Bronchial epithelial cell (primary cell): Measurements from ENCODE around the gene MAPRE2. TPM values are rescaled to one million over a fixed set of nuclear protein-coding genes. Genes with fewer than 3 reads are reported as not detected.

Source experiments
- DNase-seq: peaks from one replicate; pipeline ENCODE4 v3.0.0-alpha.2; 2010; ENCODE audit warnings: low read depth
- FAIRE-seq: peaks from 2 replicates; lab custom pipeline; 2011; peaks lifted over from hg19 to GRCh38; lab: Jason Lieb, UNC
- H3K27me3 ChIP-seq: 2 replicates; pipeline ENCODE4 v1.5.1; 2011; ENCODE audit warnings: low read length; ENCODE audit not compliant: control insufficient read depth, insufficient read depth
- H3K36me3 ChIP-seq: 2 replicates; pipeline ENCODE4 v1.5.1; 2011; ENCODE audit warnings: low read length; ENCODE audit not compliant: control insufficient read depth, insufficient read depth
- H3K4me3 ChIP-seq: 2 replicates; pipeline ENCODE4 v1.5.1; 2011; ENCODE audit warnings: mild to moderate bottlenecking, low read depth, low read length, control low read depth
- CTCF ChIP-seq: IDR thresholded peaks from 2 replicates; pipeline ENCODE4 v1.5.1; 2011; ENCODE audit warnings: mild to moderate bottlenecking, moderate library complexity, low read length, control low read depth, inconsistent platforms; ENCODE audit not compliant: insufficient read depth, severe bottlenecking
- total RNA-seq: library from RNA; depleted of rRNA; stranded (reverse); fragments of >200 nt; gene quantifications from 2 replicates; pipeline ENCODE4 v1.2.1, GENCODE V29; 2014

The MAPRE2 gene
- total RNA-seq, 1 donor from 2014 or later: 0.79 TPM

GRCh38 chr18:35130236-35130635 is 89.0 kb downstream of the MAPRE2 start:
- Histone ChIP-seq H3K4me3 (no peak overlapping the region), H3K27me3 (no peaks in the 10 kb centered on the region), H3K36me3 (no peaks in the 10 kb centered on the region)
- no peak for TF ChIP-seq CTCF
- no peak for FAIRE-seq
- no peak for DNase-seq

GRCh38 chr18:35131387-35132020 is 90.3 kb downstream of the MAPRE2 start:
- no peak for TF ChIP-seq CTCF
- Histone ChIP-seq H3K27me3 (no peaks in the 10 kb centered on the region), H3K36me3 (no peaks in the 10 kb centered on the region), H3K4me3 (no peak overlapping the region)
- DNase-seq (no peak), FAIRE-seq (peak; percentile 47)

- DNase-seq (no peak), FAIRE-seq (no peak)
- no peaks in the 10 kb centered on the region for H3K27me3 ChIP-seq
- TF ChIP-seq CTCF: no peak
- H3K4me3 ChIP-seq: no peak overlapping the region
- no peaks in the 10 kb centered on the region for H3K36me3 ChIP-seq
Measured at GRCh38 chr18:35132021-35132902, 91.0 kb downstream of the MAPRE2 start.

GRCh38 chr18:35134190-35134730 is 93.0 kb downstream of the MAPRE2 start:
- FAIRE-seq: no peak
- H3K36me3 ChIP-seq: no peaks in the 10 kb centered on the region
- no peak overlapping the region for H3K4me3 ChIP-seq
- no peaks in the 10 kb centered on the region for H3K27me3 ChIP-seq
- no peak for TF ChIP-seq CTCF
- DNase-seq: no peak

GRCh38 chr18:35134791-35135531 is 93.7 kb downstream of the MAPRE2 start:
- FAIRE-seq: no peak
- H3K27me3 ChIP-seq: no peaks in the 10 kb centered on the region
- no peaks in the 10 kb centered on the region for H3K36me3 ChIP-seq
- TF ChIP-seq CTCF: no peak
- no peak for DNase-seq
- no peak overlapping the region for H3K4me3 ChIP-seq
